HG03175 (cell line): Measurements from ENCODE around the gene PHOX2A.

ENCODE experiments used
- ATAC-seq: cut with Tn5 transposase; IDR thresholded peaks from one replicate; pipeline ENCODE4 v1.9.1; 2021; ENCODE audit warnings: mild to moderate bottlenecking, moderate library complexity; ENCODE audit not compliant: unreplicated experiment

The PHOX2A gene

GRCh38 chr11:72189455-72190250, 54.3 kb downstream of the PHOX2A start:
- ATAC-seq = no peak
